GM18951 (cell line): Measurements from ENCODE around the gene PDE4A.

Source experiments
- POLR2A ChIP-seq: IDR thresholded peaks from 4 replicates; pipeline ENCODE4 v1.6.1; 2011; ENCODE audit warnings: mild to moderate bottlenecking; ENCODE audit not compliant: insufficient read length, insufficient read depth; ENCODE audit errors: extremely low read depth
- in situ Hi-C: fragments of 300-500 bp; cut with MboI; formaldehyde crosslinking; loops from one replicate; pipeline ENCODE4 v1.12.0; 2022; ENCODE audit warnings: low sequenced_read_pairs, mixed read lengths, inconsistent platforms; ENCODE audit not compliant: unreplicated experiment

The PDE4A gene

DNA sequence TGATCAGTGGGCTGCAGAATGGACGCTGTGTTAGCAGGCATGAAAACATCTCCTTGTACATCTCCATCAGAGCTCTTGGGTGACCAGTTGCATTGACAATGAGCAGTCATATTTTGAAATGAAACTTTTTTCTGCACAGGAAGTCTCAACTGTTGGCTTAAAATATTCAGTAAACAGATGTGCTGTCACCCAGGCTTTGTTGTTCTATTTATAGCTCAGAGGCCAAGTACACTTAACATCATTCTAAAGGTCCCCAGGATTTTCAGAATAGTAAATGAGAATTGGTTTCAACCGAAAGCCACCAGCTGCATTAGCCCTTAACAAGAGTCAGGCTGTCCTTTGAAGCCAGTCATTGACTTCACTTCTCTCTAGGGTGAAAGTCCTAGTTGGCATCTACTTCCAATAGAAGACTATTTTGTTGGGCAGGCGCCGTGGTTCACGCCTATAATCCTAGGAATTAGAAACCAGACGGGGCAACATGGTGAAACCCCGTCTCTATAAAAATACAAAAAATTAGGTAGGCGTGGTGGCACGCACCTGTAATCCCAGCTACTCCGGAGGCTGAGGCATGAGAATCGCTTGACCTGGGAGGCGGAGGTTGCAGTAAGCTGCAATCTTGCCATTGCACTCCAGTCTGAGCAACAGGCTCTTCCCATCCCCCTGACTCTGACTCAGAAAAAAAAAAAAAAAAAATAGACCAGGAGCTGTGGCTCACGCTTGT, 7.9 kb upstream of the PDE4A start:
- no peak for TF ChIP-seq POLR2A
- in situ Hi-C loops: no loop called here

DNA sequence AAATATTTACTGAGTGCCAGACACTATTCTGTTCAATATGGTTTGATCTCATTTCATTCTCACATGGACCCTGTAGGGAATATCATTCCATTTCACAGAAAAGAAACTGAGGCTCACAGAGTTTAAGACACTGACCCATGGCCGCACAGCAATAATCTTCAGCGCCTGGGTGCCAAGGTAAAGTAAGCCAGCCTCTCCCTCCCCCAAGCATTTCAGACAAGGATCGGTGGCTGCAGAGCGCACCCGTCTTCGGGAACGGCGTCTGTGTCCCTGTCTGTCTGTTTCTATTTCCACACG, 4.3 kb upstream of the PDE4A start:
- in situ Hi-C loops: no loop called here
- TF ChIP-seq POLR2A: no peak

DNA sequence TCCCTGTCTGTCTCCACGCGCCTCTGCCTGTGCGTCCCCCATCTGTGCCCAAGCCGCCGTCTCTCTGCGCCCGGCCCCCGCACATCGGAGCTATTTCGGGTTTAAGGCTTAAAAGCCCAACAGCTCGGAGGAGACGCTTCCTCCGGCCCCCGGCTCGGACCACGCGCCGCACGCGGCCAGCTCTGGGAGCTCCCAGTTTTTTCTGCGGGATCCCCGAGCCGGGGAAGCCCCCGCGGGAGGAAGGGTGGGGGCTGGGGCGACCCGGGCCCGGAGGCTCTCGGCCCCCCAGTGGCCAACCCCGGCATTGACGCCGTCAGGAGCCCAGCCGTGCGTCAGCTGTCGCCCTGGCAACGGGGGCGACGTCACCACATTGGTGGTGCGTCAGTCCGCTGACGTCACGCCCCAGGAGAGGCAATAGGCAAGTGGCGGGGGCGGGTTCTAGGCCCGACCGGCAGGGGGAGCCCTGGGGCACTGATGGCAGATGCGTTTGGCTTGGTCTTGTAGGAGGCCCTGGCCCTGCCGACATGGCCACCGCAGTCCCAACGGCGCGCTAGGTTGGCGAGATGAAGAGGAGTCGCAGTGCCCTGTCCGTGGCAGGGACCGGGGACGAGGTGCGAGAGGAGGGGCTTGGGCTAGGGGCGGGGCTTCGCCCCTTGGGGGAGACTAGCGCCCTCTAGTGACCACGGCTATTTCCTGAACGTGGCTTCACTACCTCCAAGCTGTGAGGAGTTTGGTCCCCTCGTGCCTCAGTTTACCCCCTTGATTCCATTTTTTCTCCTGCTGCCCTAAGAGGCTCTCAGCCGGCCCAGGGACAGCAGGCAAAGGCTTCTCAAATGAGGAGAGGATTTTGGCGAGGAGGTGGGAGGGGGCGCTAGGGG, 3.7 kb upstream of the PDE4A start:
- TF ChIP-seq POLR2A: no peak
- in situ Hi-C loops: no loop called here

DNA sequence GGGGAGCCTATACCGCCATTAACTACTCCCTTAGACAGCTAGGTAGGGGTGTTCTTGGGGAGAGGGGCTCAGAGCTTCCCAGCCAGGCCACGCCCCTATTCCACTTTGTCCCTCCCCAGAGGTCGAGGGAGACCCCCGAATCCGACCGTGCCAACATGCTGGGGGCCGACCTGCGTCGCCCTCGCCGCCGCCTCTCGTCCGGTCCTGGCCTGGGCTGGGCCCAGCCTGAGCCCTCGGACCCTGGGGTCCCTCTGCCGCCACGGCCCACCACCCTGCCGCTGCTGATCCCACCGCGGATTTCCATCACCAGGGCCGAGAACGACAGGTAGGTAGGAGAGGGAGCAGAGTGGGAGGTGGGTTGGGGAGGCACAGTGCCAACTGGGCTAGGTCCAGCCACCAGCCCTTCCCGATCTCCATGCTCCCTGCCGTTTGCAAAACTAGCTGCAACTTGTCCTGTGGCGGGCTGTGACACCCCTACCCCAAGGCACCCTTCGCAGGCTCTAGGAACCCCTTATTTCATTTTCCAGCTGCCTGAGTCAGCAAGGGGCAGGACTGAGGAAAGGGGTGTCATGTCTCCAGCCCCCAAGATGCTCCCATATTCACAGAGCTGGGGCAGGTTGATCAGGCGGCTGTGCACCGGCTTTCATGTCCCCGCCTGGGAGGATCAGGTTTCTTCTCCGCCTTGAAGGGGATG, 2.6 kb upstream of the PDE4A start:
- no peak for TF ChIP-seq POLR2A

DNA sequence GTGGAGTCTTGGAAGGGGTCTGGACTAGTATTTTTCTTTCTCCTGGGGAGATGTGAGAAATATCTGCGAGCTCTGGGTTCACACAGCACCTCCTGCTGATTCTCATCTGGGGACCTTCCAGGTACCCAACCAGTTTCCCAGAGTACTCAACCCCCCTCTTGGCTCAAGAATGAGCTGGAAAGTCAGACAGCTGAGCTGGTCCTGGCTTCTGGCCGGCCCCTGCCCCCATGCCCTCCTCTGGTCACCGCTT, 2.2 kb upstream of the PDE4A start:
- no peak for TF ChIP-seq POLR2A
- in situ Hi-C loops: no loop called here

More for the DNA sequence above, 2.6 kb upstream of the PDE4A start:
- in situ Hi-C loops: no loop called here

DNA sequence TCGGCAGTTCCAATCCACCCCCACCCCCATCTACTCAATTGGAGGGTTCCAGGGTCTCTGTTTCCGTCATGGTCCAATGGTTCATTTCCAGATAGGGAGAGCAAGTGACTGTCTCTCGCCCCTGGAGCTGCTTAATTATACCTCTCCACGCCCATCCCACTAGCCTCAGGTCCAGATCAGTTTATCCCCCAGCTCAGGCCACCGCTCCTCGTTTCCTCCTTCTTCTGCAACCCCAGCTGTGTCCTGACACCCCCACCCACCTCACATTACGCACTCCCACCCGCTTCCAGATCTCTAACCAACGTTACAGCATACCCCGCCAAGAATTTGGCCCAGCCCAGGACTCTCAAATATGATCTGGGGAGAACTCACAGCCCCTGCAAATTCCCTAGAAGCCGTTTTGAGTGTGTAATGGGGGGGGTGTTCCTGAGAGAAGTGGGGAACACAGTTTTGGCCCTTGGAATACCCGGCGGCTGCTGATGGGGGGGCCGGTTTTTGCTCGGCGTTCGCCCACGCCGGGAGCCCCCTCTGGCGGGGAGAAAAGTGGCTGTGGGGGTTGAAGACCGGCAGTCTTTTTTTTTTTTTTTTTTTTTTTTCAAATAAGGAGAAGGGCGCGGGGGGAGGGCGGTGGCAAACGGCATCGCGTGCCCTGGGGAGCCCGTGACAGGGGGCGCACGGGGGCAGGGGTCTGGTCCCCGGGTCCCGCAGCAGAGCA, 1.7 kb upstream of the PDE4A start:
- in situ Hi-C loops: no loop called here
- TF ChIP-seq POLR2A: no peak

DNA sequence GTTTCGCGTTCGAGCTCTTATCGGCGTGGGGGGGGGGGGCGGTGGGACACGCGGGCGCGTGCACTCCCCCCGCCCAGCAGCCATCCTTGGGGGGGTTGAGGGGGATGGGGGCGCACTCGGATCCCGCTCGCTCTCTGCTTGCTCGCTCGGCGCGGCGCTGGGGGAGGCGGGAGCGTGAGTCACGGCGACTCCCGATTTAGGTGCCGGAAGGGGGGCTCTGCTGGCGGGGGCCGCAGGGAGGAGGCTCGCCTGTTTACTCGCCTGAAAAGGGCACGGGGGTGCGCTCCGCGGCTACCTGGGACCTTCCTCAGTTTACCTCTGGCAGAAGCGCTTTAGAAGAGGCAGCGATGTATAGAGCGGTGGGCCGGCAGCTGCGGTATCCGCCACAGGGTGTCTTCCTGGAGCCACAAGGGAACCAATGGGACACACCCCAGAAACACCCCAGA, 1.1 kb upstream of the PDE4A start:
- in situ Hi-C loops: no loop called here
- no peak for TF ChIP-seq POLR2A

DNA sequence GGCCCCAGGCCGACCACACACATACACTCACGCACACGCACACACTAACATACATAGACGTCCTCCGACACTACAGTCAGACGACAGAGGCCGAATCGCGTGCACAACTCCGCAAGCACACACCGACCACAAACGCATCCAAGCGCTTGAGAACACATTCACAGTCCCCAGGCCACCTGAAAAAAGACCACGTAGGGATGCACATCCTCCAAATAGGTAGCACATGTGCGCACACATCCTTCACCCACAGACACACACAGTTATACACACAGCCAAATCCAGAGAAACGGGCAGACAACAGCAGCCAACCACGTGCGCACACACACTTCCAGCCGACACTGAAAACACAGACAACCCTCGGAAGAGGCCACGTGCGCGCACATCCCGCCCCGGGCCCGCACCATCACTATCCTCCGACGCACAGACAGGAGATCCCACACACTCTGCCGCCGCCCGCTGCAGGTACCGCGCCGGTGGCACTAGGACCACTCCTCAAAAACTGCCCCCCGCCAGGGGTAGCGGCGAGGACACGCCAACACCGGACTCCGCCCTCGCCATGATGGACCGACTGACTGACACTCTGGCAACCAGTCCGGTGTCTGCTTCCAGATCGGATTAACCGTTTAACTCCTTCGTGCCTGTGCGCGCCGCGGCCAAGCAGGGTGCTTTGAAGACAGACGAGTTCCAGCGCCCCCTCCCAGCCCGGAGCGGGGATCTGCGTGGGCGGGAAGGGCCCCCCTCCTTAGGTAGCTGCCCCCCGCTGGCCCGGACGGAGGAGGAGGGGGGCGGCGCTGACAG, 493 bp upstream of the PDE4A start:
- in situ Hi-C loops: no loop called here
- no peak for TF ChIP-seq POLR2A

DNA sequence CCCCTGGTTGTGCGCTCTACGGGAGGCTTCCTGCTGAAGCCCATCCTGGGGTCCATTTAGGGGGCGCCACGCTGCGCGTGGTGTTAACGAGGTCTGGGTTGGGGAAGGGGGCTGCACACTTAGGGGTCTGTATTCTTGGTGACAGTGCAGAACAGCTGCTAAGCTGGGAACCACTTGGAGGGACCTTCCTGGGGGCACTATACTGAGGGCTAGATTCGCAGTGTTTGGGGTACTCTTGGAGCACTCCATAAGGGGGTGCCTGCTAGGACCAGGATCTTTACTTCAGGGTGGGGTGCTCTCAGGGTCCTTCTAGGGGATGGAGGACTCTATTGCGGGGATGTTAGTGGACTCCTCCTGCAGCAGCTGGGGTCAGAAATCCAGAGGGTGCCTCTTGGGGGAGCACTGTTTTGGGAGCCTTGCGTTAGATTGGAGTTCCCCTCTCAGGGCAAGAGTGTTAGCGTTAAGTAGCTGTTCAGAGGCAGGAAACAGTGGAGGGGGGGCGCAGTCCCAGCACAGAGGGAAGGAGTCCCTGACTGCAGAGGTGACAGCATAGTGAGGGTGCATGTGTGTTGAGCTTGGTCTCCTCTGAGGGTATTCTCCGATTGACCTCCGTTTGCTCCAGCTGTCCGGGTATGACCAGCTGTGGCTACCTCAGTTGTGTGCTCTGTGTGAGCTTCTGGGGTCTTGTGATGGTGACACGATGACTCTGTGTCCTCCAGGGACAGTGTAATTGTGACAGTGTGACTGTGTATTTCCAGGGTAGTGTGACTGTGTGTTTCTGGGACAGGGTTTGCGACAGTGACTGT, 1.1 kb downstream of the PDE4A start:
- in situ Hi-C loops: no loop called here
- TF ChIP-seq POLR2A: no peak

DNA sequence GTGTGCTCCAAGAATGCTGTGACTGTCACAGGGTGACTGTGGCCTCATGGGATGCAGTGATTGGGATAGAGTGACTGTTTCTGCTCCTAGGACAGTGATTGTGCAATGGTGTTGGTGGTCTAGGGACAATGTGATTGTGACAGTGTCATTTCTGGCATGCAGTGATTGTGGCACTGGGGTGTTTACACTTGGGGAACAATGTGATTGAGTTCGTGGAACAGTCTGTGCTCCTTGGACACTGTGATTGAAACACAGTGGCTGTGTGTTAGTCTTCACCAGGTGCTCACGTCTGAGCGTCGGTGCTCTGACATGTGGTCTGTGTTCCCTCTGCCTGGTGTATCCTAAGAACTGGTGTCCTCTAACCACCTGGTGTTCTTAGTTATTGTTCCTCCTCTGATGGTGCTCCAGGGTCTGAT, 1.7 kb downstream of the PDE4A start:
- in situ Hi-C loops: no loop called here
- TF ChIP-seq POLR2A: no peak

DNA sequence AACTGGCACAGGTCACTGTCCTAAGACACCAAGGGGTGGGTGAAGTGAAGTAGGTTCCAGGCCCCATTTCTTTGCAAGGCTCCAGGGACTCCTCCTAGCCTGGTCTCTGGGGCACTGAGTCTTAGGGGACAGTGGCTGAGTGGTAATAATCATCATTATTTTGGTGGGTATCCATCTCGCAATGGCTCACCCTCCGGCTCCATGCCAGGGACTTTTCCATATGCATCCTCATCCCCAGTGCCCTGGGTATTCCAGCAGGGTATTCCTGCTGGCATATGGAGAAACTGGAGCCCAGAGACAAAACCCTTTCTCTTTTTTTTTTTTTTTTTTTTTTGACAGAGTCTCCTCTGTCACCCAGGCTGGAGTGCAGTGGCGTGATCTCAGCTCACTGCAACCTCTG, 2.5 kb downstream of the PDE4A start:
- in situ Hi-C loops: no loop called here
- TF ChIP-seq POLR2A: no peak

DNA sequence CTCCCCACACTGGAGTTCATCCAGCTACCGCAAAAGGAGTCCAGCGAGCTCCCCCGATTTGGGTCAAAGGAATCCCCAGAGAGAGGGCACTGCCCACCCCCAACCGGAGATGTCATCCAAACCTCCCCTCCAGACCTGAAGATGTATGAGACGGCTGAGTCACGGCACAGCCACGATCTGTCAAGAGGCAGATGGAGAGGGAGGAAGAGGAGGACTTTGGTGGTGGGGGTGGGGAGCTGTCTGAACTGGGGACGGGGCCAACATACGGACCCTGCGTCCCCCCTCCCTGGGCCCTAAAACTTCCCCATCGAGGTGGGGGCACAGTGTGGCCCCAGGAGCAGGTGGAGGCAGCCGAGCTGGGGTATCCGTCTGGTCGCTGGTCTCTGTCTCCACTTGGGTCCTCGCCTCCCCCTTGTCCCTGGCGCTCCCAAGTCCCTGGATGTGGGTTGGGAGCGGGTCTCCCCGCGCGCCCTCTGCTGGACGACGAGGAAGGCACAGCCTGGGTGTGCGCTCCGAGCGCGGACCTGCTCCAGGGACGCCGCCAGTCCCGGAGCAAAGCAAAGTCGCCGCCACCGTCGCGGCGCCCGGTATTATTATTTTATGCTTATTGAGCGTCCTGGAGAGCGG, 3.8 kb downstream of the PDE4A start:
- in situ Hi-C loops: no loop called here
- no peak for TF ChIP-seq POLR2A

DNA sequence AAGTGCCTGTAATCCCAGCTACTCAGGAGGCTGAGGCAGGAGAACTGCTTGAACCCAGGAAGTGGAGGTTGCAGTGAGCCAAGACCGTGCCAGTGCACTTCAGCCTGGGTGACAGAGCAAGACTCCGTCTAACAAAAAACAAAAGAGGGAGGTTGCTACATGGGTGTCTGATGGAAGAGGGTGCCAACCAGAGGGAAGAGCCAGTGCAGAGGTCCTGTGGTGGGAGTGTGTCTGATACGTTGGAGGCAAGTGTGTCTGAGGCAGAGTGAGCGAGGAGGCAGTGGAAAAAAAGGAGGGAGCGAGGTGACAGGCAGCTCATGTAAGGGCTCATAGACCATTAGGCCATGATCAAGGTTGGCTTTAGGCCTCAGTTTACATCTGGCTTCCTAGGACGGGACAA, 6.8 kb downstream of the PDE4A start:
- in situ Hi-C loops: no loop called here
- TF ChIP-seq POLR2A: no peak
